HCT116 (cell line): ENCODE data around the gene ABR. TPM values are rescaled to one million over a fixed set of nuclear protein-coding genes. Genes with fewer than 3 reads are reported as not detected.

Source experiments
- ATAC-seq: fragments of 200-7000 bp; cut with Tn5 transposase; 2 replicates; pipeline ENCODE4 v1.9.1; 2020; ENCODE audit warnings: mild to moderate bottlenecking, moderate library complexity
- BruUV-seq: library from RNA; stranded (reverse); fragments of 400-500 nt; replicated peaks from 2 replicates; lab custom pipeline; 2021; lab: Mats Ljungman, UMichigan
- CTCF ChIA-PET: fragments of 300-600 bp; sonication (Branson Sonifier 250); formaldehyde crosslinking; loops from one replicate; lab custom pipeline; 2021; ENCODE audit warnings: antibody characterized with exemption; lab: Charles Lee
- POLR2A ChIA-PET: fragments of 300-600, 350-600 bp; sonication (Branson Sonifier 250); formaldehyde crosslinking; loops from one replicate; lab custom pipeline; 2021; ENCODE audit warnings: antibody characterized with exemption; lab: Charles Lee
- RAD21 ChIA-PET, 2 experiments: fragments of 300-600 bp; sonication (Branson Sonifier 250); formaldehyde crosslinking; loops; one replicate each; lab custom pipeline; 2023; ENCODE audit warnings: low total read pairs in 2 of 2; ENCODE audit not compliant: uncharacterized antibody in 2 of 2, unreplicated experiment in 2 of 2, low non-redundant PET in 1 of 2; lab: Charles Lee
- DNase-seq: peaks from one replicate; pipeline ENCODE4 v3.0.0-alpha.2; 2010; ENCODE audit warnings: low read depth, low spot score
- H2AFZ ChIP-seq: fragments of 200-600 bp; shearing (Covaris generic), sonication (generic); 2 replicates; pipeline ENCODE4 v1.6.1; 2017; ENCODE audit warnings: low read depth, mixed run types, mixed read lengths, antibody characterized with exemption, low read length; ENCODE audit not compliant: poor library complexity, severe bottlenecking
- H3K27ac ChIP-seq: 2 replicates; pipeline ENCODE4 v1.5.1; 2012; ENCODE audit warnings: low read depth, low read length
- H3K27me3 ChIP-seq: fragments of 200-600 bp; sonication (generic); 2 replicates; pipeline ENCODE4 v1.6.1; 2016; ENCODE audit warnings: mixed run types, low read length, mixed read lengths; ENCODE audit not compliant: insufficient read depth
- H3K36me3 ChIP-seq, 2 experiments: fragments of 200-500 bp in 1 of 2; fragments of 200-600 bp in 1 of 2; sonication (Bioruptor generic) in 1 of 2; sonication (generic) in 1 of 2; 2 replicates each; pipeline versions ENCODE4 v1.5.1 to v1.6.1; 2014 to 2016; ENCODE audit warnings: low read length in 2 of 2, inconsistent platforms in 1 of 2, mixed read lengths in 1 of 2, mixed run types in 1 of 2; ENCODE audit not compliant: insufficient read depth in 2 of 2, control insufficient read depth in 1 of 2
- H3K4me1 ChIP-seq, 2 experiments: fragments of 200-600 bp in 1 of 2; sonication (generic) in 1 of 2; 2 replicates each; pipeline versions ENCODE4 v1.5.1 to v1.6.1; 2012 to 2017; ENCODE audit warnings: low read length in 2 of 2, inconsistent platforms in 1 of 2, mild to moderate bottlenecking in 1 of 2, mixed read lengths in 1 of 2, mixed run types in 1 of 2, moderate library complexity in 1 of 2; ENCODE audit not compliant: insufficient read depth in 2 of 2, control insufficient read depth in 1 of 2
- H3K4me2 ChIP-seq: fragments of 200-600 bp; sonication (generic); 2 replicates; pipeline ENCODE4 v1.6.1; 2017; ENCODE audit warnings: mixed run types, low read length, mixed read lengths
- H3K4me3 ChIP-seq, 2 experiments: fragments of 200-600 bp in 1 of 2; sonication (generic) in 1 of 2; replicated peaks in 1 of 2; 2 replicates each; pipeline ENCODE4 v1.5.1; 2011 to 2016; ENCODE audit warnings: low read length in 2 of 2, control low read depth in 1 of 2, low read depth in 1 of 2, mild to moderate bottlenecking in 1 of 2, mixed read lengths in 1 of 2, mixed run types in 1 of 2
- H3K79me2 ChIP-seq: fragments of 200-600 bp; sonication (generic); 2 replicates; pipeline ENCODE4 v1.6.1; 2017; ENCODE audit warnings: mild to moderate bottlenecking, mixed run types, low read length, moderate library complexity, mixed read lengths; ENCODE audit not compliant: insufficient read depth
- H3K9ac ChIP-seq: fragments of 200-600 bp; sonication (generic); 2 replicates; pipeline ENCODE4 v1.6.1; 2016; ENCODE audit warnings: low read length, mixed read lengths
- H3K9me2 ChIP-seq: fragments of 200-600 bp; sonication (generic), shearing (Covaris generic); 2 replicates; pipeline ENCODE4 v1.6.1; 2017; ENCODE audit warnings: mixed run types, mild to moderate bottlenecking, moderate library complexity; ENCODE audit not compliant: insufficient read depth
- H3K9me3 ChIP-seq, 2 experiments: fragments of 200-500 bp in 1 of 2; fragments of 200-600 bp in 1 of 2; sonication (Bioruptor generic) in 1 of 2; sonication (generic) in 1 of 2; 2 replicates each; pipeline ENCODE4 v1.6.1; 2014 to 2017; ENCODE audit warnings: low read length in 2 of 2, mixed read lengths in 2 of 2, inconsistent platforms in 1 of 2, low read depth in 1 of 2, mild to moderate bottlenecking in 1 of 2, mixed run types in 1 of 2, moderate library complexity in 1 of 2; ENCODE audit not compliant: control insufficient read depth in 1 of 2, insufficient read depth in 1 of 2
- H4K20me1 ChIP-seq: fragments of 200-600 bp; sonication (generic), shearing (Covaris generic); 2 replicates; pipeline ENCODE4 v1.6.1; 2017; ENCODE audit warnings: mixed run types, mild to moderate bottlenecking, moderate library complexity; ENCODE audit not compliant: insufficient read depth
- CBX3 ChIP-seq: IDR thresholded peaks from 2 replicates; pipeline ENCODE4 v1.6.1; 2012; ENCODE audit warnings: low read depth
- EGR1 ChIP-seq: IDR thresholded peaks from 2 replicates; pipeline ENCODE4 v1.6.1; 2012; ENCODE audit warnings: low read depth
- EZH2phosphoT487 ChIP-seq: fragments of 200-600 bp; IDR thresholded peaks from 2 replicates; pipeline ENCODE4 v1.6.1; 2018; ENCODE audit warnings: antibody characterized with exemption, borderline replicate concordance
- JUND ChIP-seq: IDR thresholded peaks from 2 replicates; pipeline ENCODE4 v1.6.1; 2012
- SP1 ChIP-seq: IDR thresholded peaks from 2 replicates; pipeline ENCODE4 v1.6.1; 2012; ENCODE audit warnings: low read depth
- YY1 ChIP-seq: IDR thresholded peaks from 2 replicates; pipeline ENCODE4 v1.6.1; 2011; ENCODE audit warnings: low read length, low read depth, moderate library complexity, mild to moderate bottlenecking; ENCODE audit not compliant: insufficient replicate concordance; ENCODE audit errors: extremely low read depth
- ZNF274 ChIP-seq: fragments of 200-500 bp; sonication (Bioruptor generic); IDR thresholded peaks from 2 replicates; pipeline ENCODE4 v1.6.1; 2014; ENCODE audit warnings: mild to moderate bottlenecking, low read depth, low read length, inconsistent platforms
- intact Hi-C: fragments of 100-400 bp; cut with micrococcal nuclease; formaldehyde crosslinking; loops from 2 replicates; pipeline ENCODE4 v1.10.0; 2022
- total RNA-seq: library from RNA; stranded (reverse); gene quantifications from one replicate; pipeline ENCODE4 v1.2.1, GENCODE V29; 2021; ENCODE audit not compliant: unreplicated experiment

ABR gene
- total RNA-seq, 1 experiment from 2014 or later = 58.5 TPM

GRCh38 chr17:1072551-1072961, 107.2 kb downstream of the ABR start:
- ATAC-seq = no peak
- Histone ChIP-seq H3K4me1 (peaks cover 2 to 7% of the 10 kb centered on the region in 2 experiments; a peak in 2 of 4 replicates), H2AFZ (no peak overlapping the region), H3K79me2 (no peaks in the 10 kb centered on the region), H3K9me2 (no peaks in the 10 kb centered on the region), H3K9me3 (no peaks in the 10 kb centered on the region), H3K4me3 (no peak overlapping the region), H4K20me1 (no peaks in the 10 kb centered on the region), H3K27ac (no peak overlapping the region), H3K4me2 (no peak overlapping the region), H3K9ac (no peak overlapping the region), H3K27me3 (no peaks in the 10 kb centered on the region), H3K36me3 (peaks cover 0 to 8% of the 10 kb centered on the region in 2 experiments; a peak in 3 of 4 replicates)
- no peak for DNase-seq
- ChIA-PET POLR2A (no interaction called here), RAD21 (no interaction called here), CTCF (interaction anchor here (1.0 to 1.7 kb wide), 2 partner anchors 14 to 16 kb away, joined by 4 to 5 read pairs; no protein-coding TSS in a partner anchor)
- intact Hi-C loops = no loop called here
- TF ChIP-seq EGR1 (no peak), EZH2phosphoT487 (no peak), YY1 (no peak), CBX3 (no peak), JUND (no peak)
- BruUV-seq = no TSS peak

DNA sequence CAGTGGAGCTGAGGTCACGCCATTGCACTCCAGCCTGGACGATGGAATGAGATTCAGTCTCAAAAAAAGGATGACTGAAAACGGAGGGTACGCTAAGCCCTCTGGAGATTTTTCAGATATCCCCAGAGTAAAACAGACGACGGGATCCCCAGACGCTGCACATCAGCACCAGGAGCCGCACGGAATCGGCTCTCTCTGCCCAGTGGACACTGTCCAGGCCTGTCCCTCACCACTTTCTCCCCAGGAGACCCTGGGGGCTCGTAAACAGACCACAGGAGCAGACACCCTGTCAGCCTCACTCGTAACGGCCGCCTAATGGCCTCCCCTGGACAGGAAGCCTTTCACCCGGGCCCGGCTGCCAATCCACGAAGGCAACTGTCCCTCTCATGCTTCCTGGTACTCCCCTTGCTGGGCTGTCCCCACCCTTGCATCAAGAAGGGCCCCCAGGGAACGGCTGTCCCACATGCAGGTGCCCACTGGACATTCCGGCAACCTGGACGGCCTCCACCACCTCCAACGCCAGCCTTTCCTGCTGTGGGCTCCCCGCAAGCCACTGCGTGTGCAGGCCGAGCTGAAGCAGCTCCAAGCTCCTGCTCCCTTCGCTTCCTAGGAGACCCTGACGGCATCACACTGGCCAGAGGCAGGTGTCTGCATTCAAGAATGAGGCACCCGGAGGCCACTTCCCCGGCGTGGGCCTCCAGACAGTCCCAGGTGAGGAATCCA, 108.5 kb downstream of the ABR start:
- CTCF ChIA-PET = no interaction called here
- no peak for ATAC-seq
- POLR2A ChIA-PET = no interaction called here

More for the DNA sequence above, 108.5 kb downstream of the ABR start:
- H3K9me2 ChIP-seq = no peaks in the 10 kb centered on the region
- H3K4me3 ChIP-seq = no peak overlapping the region
- H4K20me1 ChIP-seq = no peaks in the 10 kb centered on the region
- no peaks in the 10 kb centered on the region for H3K79me2 ChIP-seq
- peaks cover 4 to 14% of the 10 kb centered on the region in 2 experiments; a peak in 2 of 4 replicates for H3K4me1 ChIP-seq
- DNase-seq = no peak
- H3K27me3 ChIP-seq = no peaks in the 10 kb centered on the region
- intact Hi-C loops = no loop called here
- BruUV-seq = no TSS peak
- no peak overlapping the region for H3K27ac ChIP-seq
- TF ChIP-seq CBX3 (no peak), SP1 (no peak), ZNF274 (no peak)
- H3K4me2 ChIP-seq = no peak overlapping the region
- no peaks in the 10 kb centered on the region for H3K9me3 ChIP-seq
- peaks cover 0 to 16% of the 10 kb centered on the region in 2 experiments; a peak in 3 of 4 replicates for H3K36me3 ChIP-seq
- H3K9ac ChIP-seq = no peak overlapping the region
- RAD21 ChIA-PET = no interaction called here
- H2AFZ ChIP-seq = no peak overlapping the region
